Cerebellar cortex (tissue), 1 donor: ENCODE data around the gene E2F1.
"Not testable (repeated sequence)": the region's sequence is repeated elsewhere in the genome, so short reads cannot be mapped to it uniquely, and the experiment has no call there.

Source experiments
- DNase-seq: peaks from one replicate; pipeline ENCODE4 v3.0.0-alpha.2; 2015; ENCODE audit warnings: low spot score

The E2F1 gene

GRCh38 chr20:33710681-33711445, 24.7 kb upstream of the E2F1 start:
- no peak for DNase-seq

GRCh38 chr20:33709905-33710541, 23.8 kb upstream of the E2F1 start:
- DNase-seq: no peak

- DNase-seq: no peak
These were observed 23.2 kb upstream of the E2F1 start for GRCh38 chr20:33709398-33709797.

- no peak for DNase-seq
These were observed 21.5 kb upstream of the E2F1 start for GRCh38 chr20:33707668-33708067.

GRCh38 chr20:33704197-33704924, 18.2 kb upstream of the E2F1 start:
- DNase-seq: no peak

GRCh38 chr20:33703498-33704137, 17.4 kb upstream of the E2F1 start:
- no peak for DNase-seq

GRCh38 chr20:33702861-33703260, 16.7 kb upstream of the E2F1 start:
- DNase-seq: peak; percentile 96

- no peak for DNase-seq
These were observed 15.7 kb upstream of the E2F1 start for GRCh38 chr20:33701629-33702450.

GRCh38 chr20:33700696-33701441, 14.7 kb upstream of the E2F1 start:
- not testable (repeated sequence) for DNase-seq

- DNase-seq: not testable (repeated sequence)
These were observed 12.8 kb upstream of the E2F1 start for GRCh38 chr20:33698966-33699365.

- DNase-seq: no peak
These were observed 10.9 kb upstream of the E2F1 start for GRCh38 chr20:33697129-33697528.

GRCh38 chr20:33696448-33696847, 10.3 kb upstream of the E2F1 start:
- DNase-seq: no peak

GRCh38 chr20:33694639-33695012, 8.4 kb upstream of the E2F1 start:
- DNase-seq: no peak

GRCh38 chr20:33693741-33694638, 7.8 kb upstream of the E2F1 start:
- no peak for DNase-seq

- DNase-seq: no peak
These were observed 7.1 kb upstream of the E2F1 start for GRCh38 chr20:33693289-33693688.

- DNase-seq: no peak
These were observed 3.8 kb upstream of the E2F1 start for GRCh38 chr20:33689973-33690372.

- no peak for DNase-seq
These were observed 3.3 kb upstream of the E2F1 start for GRCh38 chr20:33689493-33689892.

GRCh38 chr20:33688938-33689424, 2.8 kb upstream of the E2F1 start:
- DNase-seq: no peak
